NCI-H524 treated with DMSO at 0.1 percent for 48 hours (cell line): ENCODE results near the gene SFRP4.

Experiments
- DNase-seq: peaks from one replicate; lab custom pipeline; 2025; lab: John Stamatoyannopoulos, UW

The SFRP4 gene

GRCh38 chr7:37924491-37925041 lies 7.9 kb upstream of the SFRP4 start:
- no peak for DNase-seq

GRCh38 chr7:37923996-37924395 lies 7.4 kb upstream of the SFRP4 start:
- DNase-seq = no peak

GRCh38 chr7:37921876-37922275 lies 5.3 kb upstream of the SFRP4 start:
- DNase-seq = no peak

- DNase-seq = no peak
Measured at GRCh38 chr7:37920849-37921805, 4.5 kb upstream of the SFRP4 start.

GRCh38 chr7:37920305-37920848 lies 3.8 kb upstream of the SFRP4 start, which contains the start of gene EPDR1:
Gene EPDR1 (plus strand): TSS chr7:37920640. CDS start chr7:37920940, 300 bp downstream.
- DNase-seq = peak; percentile 35

- DNase-seq = no peak
Measured at GRCh38 chr7:37918526-37918925, 1.9 kb upstream of the SFRP4 start.

GRCh38 chr7:37916017-37916672 lies 472 bp downstream of the SFRP4 start:
- no peak for DNase-seq

- DNase-seq = no peak
Measured at GRCh38 chr7:37915438-37915837, 1.2 kb downstream of the SFRP4 start.

GRCh38 chr7:37912756-37913155 lies 3.9 kb downstream of the SFRP4 start:
- DNase-seq = no peak

GRCh38 chr7:37908221-37908788 lies 8.3 kb downstream of the SFRP4 start:
- DNase-seq = no peak

- no peak for DNase-seq
Measured at GRCh38 chr7:37901890-37902524, 14.6 kb downstream of the SFRP4 start.

GRCh38 chr7:37901236-37901827 lies 15.3 kb downstream of the SFRP4 start:
- peak; percentile 12 for DNase-seq

- no peak for DNase-seq
Measured at GRCh38 chr7:37899712-37900247, 16.8 kb downstream of the SFRP4 start.

- DNase-seq = no peak
Measured at GRCh38 chr7:37894671-37895070, 21.9 kb downstream of the SFRP4 start.

- DNase-seq = no peak
Measured at GRCh38 chr7:37893359-37893758, 23.3 kb downstream of the SFRP4 start.

- DNase-seq = no peak
Measured at GRCh38 chr7:37882086-37882485, 34.5 kb downstream of the SFRP4 start.
